ENCODE results near the gene ADAMTS12. TPM values are rescaled to one million over a fixed set of nuclear protein-coding genes. Genes with fewer than 3 reads are reported as not detected.

ADAMTS12 gene
- total RNA-seq, 4 donors from 2014 or later, result 0.22 to 1.2 (median 0.77) TPM

DNA sequence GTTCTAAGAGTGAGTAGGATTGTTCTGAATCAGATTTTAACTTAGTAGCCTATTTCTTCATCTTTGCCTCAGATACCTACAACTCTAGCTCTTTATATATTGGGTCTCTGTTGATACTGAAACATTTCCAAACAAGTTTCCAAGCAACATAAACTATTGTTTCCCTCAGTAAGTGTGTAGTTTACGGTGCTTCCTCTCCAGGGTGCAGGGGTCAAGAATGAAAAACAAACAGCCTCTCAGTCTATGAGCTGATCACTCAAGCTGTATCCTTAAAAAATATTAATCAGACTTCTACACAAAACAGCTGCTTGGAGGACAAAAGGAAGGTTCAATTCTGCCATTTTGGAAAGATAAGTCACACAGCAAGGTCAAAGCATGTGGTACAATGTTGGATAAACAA is 75.0 kb downstream of the ADAMTS12 start:
- 57 to 67% methylated on average over 1 of the region's 1 CpG for WGBS, 2 donors
- no peak for DNase-seq (ENCODE audit: low spot score in 2 of 2)
- TF ChIP-seq, protein P1, sequence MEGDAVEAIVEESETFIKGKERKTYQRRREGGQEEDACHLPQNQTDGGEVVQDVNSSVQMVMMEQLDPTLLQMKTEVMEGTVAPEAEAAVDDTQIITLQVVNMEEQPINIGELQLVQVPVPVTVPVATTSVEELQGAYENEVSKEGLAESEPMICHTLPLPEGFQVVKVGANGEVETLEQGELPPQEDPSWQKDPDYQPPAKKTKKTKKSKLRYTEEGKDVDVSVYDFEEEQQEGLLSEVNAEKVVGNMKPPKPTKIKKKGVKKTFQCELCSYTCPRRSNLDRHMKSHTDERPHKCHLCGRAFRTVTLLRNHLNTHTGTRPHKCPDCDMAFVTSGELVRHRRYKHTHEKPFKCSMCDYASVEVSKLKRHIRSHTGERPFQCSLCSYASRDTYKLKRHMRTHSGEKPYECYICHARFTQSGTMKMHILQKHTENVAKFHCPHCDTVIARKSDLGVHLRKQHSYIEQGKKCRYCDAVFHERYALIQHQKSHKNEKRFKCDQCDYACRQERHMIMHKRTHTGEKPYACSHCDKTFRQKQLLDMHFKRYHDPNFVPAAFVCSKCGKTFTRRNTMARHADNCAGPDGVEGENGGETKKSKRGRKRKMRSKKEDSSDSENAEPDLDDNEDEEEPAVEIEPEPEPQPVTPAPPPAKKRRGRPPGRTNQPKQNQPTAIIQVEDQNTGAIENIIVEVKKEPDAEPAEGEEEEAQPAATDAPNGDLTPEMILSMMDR (IDR thresholded peaks at IDR 0.05), result no peak
- TF ChIP-seq POLR2A (IDR thresholded peaks at IDR 0.05), result no peak
- intact Hi-C loops (cut with DNase I; ENCODE audit: low total_unique reads), result no loop called here
- no peak overlapping the region for H3K4me3 ChIP-seq (ENCODE audit: low read depth, poor library complexity, severe bottlenecking)

DNA sequence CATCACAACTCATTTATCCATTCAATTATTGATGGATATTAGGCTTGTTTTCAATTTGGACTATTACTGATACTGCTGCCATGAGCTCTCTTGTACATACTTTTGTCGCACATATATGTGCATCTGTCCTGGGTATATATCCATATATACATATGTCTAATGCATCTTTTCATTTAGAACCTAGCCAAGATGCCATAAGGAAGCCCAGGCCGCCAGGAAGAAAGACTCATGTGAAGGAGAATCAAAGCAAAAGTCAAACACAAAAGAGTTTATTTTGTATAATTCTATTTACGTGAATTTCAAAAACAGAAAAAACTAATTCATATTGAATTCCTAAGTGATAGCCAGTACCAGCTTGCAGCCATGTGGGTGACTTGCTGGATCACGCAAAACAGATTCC is 79.0 kb downstream of the ADAMTS12 start:
- H3K4me3 ChIP-seq (ENCODE audit: low read depth, poor library complexity, severe bottlenecking), result no peak overlapping the region
- DNase-seq (ENCODE audit: low spot score in 2 of 2), result no peak
- intact Hi-C loops (cut with DNase I; ENCODE audit: low total_unique reads), result no loop called here
- 64 to 90% methylated on average over 4 of the region's 4 CpGs for whole genome bisulfite sequencing, 2 donors
- TF ChIP-seq, protein P1 (IDR thresholded peaks at IDR 0.05), result no peak
- TF ChIP-seq POLR2A (IDR thresholded peaks at IDR 0.05), result no peak

DNA sequence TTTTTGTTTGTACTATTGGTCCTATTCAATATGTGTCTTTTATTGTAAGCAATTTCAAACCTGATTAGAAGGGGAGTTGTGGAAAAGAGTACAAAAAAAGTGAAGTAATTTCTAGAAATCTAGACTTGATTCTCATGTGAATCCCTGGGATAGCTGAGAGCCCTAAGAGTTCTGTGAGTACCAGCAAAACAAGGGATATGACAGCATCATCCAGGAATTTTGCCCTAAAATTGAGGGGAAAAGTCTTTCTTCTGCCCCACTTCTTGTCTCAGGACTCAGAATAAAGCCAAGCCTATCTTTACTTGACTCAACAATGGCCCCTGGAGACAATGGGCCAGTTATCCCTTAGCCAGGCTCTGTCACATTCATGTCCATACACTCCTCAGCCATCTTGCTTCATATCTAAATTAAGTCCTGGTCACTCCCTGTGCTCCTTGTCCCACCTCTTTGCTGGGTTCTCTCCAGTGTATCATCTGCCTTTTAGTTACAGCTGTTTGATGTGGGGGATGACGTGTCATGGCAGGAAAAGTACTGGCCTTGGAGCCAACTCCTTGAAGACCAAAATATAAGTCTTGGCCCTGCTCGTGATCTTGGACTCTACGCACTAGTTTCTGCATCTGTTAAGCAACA is 81.2 kb downstream of the ADAMTS12 start:
- 64 to 76% methylated on average over 3 of the region's 3 CpGs for WGBS, 2 donors
- DNase-seq (ENCODE audit: low spot score in 2 of 2), result peak in 1 of 2 donors; percentile 51
- no peak for TF ChIP-seq POLR2A (IDR thresholded peaks at IDR 0.05)
- TF ChIP-seq, protein P1 (IDR thresholded peaks at IDR 0.05), result no peak
- intact Hi-C loops (cut with DNase I; ENCODE audit: low total_unique reads), result no loop called here
- no peak overlapping the region for H3K4me3 ChIP-seq (ENCODE audit: low read depth, poor library complexity, severe bottlenecking)

DNA sequence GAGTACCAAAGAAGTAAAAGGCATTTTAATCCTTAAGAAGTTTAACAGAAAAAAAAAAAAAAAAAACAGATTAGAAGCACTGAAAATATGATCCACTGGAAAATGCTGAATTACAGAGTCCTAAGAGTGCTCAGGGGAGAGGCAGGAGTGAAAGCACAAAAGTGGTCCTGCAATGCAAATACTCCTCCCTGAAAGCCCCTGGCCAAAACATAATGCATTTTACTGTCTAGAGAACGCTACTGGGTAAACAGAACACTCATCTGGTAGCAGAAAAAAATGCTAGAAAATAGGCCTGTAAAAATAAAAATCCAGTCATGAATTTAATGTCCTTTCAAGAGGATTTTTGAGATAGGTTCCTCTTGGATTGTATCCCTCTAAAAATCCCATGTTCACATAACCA is 81.9 kb downstream of the ADAMTS12 start:
- DNase-seq (ENCODE audit: low spot score in 2 of 2), result no peak
- no peak overlapping the region for H3K4me3 ChIP-seq (ENCODE audit: low read depth, poor library complexity, severe bottlenecking)
- WGBS, 2 donors, result 39 to 77% methylated on average over 1 of the region's 1 CpG
- intact Hi-C loops (cut with DNase I; ENCODE audit: low total_unique reads), result no loop called here
- no peak for TF ChIP-seq POLR2A (IDR thresholded peaks at IDR 0.05)
- TF ChIP-seq, protein P1 (IDR thresholded peaks at IDR 0.05), result no peak

DNA sequence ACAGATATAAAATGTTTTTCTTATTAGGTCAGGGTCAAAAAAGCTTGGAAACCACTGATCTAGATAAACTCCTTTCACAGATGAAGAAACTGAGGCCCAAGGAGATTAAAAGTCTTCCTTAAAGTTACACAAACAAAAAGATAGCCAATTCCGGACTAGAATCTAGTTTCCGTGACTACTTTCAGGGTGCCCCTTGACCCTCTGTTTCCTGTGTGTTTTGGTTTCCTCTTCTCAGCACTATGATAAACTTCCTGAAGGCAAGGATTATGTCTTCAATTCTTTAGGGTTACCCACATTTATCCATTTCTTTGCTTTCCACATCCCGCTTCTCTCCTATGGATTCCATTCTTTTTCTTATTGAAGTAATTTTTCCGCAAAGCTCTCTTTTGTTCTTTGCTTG is 83.1 kb downstream of the ADAMTS12 start:
- whole genome bisulfite sequencing, 2 donors, result 67 to 86% methylated on average over 4 of the region's 4 CpGs
- TF ChIP-seq, protein P1 (IDR thresholded peaks at IDR 0.05), result no peak
- no peak for TF ChIP-seq POLR2A (IDR thresholded peaks at IDR 0.05)
- no peak for DNase-seq (ENCODE audit: low spot score in 2 of 2)
- intact Hi-C loops (cut with DNase I; ENCODE audit: low total_unique reads), result no loop called here
- H3K4me3 ChIP-seq (ENCODE audit: low read depth, poor library complexity, severe bottlenecking), result no peak overlapping the region

DNA sequence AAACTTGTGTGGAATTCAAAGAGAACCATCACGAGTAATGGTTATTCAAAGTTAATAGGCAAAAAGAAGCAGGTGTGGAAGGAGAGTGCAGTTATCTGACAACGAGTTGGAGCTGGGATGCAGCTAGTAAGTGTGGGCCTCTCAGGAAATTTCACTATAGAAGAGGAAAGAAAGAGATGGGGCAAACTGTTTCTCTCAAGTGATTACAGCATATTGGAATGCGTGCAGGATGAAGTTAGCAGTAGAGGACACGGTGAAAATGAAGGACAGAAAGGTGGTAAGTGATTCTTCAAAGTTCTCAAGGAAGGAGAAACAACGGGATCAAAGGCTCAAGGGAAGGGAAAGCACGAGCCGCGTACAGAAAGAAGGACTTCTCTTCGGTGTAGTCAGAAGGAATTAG is 84.0 kb downstream of the ADAMTS12 start:
- H3K4me3 ChIP-seq (ENCODE audit: low read depth, poor library complexity, severe bottlenecking), result no peak overlapping the region
- DNase-seq (ENCODE audit: low spot score in 2 of 2), result no peak
- TF ChIP-seq, protein P1 (IDR thresholded peaks at IDR 0.05), result no peak
- TF ChIP-seq POLR2A (IDR thresholded peaks at IDR 0.05), result no peak
- 74 to 82% methylated on average over 9 of the region's 9 CpGs for WGBS, 2 donors
- intact Hi-C loops (cut with DNase I; ENCODE audit: low total_unique reads), result no loop called here

Data from lower leg skin (tissue), 4 donors.